MCF 10A (cell line): ENCODE measurements around the gene FOSL1. TPM values are rescaled to one million over a fixed set of nuclear protein-coding genes. Genes with fewer than 3 reads are reported as not detected.

ENCODE experiments used
- BruUV-seq: library from RNA; stranded (reverse); fragments of 400-500 nt; replicated peaks from 2 replicates; lab custom pipeline; 2021; lab: Mats Ljungman, UMichigan
- CTCF ChIA-PET: fragments of 300-600 bp; sonication (Branson Sonifier 250); formaldehyde crosslinking; extraction: SDS; loops from one replicate; lab custom pipeline; 2021; ENCODE audit warnings: antibody characterized with exemption, inconsistent platforms; lab: Yijun Ruan, JAX
- POLR2A ChIA-PET: fragments of 300-600, 350-650 bp; sonication (Branson Sonifier 250); formaldehyde crosslinking; extraction: SDS; loops from one replicate; lab custom pipeline; 2020; ENCODE audit warnings: antibody characterized with exemption, inconsistent platforms; lab: Yijun Ruan, JAX
- DNase-seq: peaks from one replicate; pipeline ENCODE4 v3.0.0-alpha.2; 2018; ENCODE audit not compliant: unreplicated experiment
- H3K27ac Mint-ChIP-seq: one replicate; pipeline ENCODE4 v1.8.0; 2022; ENCODE audit warnings: mild to moderate bottlenecking, low read depth, mixed read lengths; ENCODE audit not compliant: unreplicated experiment
- H3K27me3 Mint-ChIP-seq: one replicate; pipeline ENCODE4 v1.8.0; 2022; ENCODE audit warnings: mixed read lengths; ENCODE audit not compliant: insufficient read depth, unreplicated experiment
- H3K36me3 Mint-ChIP-seq: one replicate; pipeline ENCODE4 v1.8.0; 2022; ENCODE audit warnings: mild to moderate bottlenecking, moderate library complexity, mixed read lengths; ENCODE audit not compliant: insufficient read depth, unreplicated experiment
- H3K4me1 Mint-ChIP-seq: one replicate; pipeline ENCODE4 v1.8.0; 2022; ENCODE audit warnings: mixed read lengths; ENCODE audit not compliant: insufficient read depth, unreplicated experiment
- H3K4me3 Mint-ChIP-seq: one replicate; pipeline ENCODE4 v1.8.0; 2022; ENCODE audit warnings: mild to moderate bottlenecking, moderate library complexity, mixed read lengths; ENCODE audit not compliant: unreplicated experiment
- H3K9me3 Mint-ChIP-seq: one replicate; pipeline ENCODE4 v1.8.0; 2022; ENCODE audit warnings: mixed read lengths; ENCODE audit not compliant: unreplicated experiment
- intact Hi-C: fragments of 100-400 bp; cut with micrococcal nuclease; formaldehyde crosslinking; loops from 2 replicates; pipeline ENCODE4 v1.14.1; 2022
- total RNA-seq: library from RNA; stranded (reverse); gene quantifications from 2 replicates; pipeline ENCODE4 v1.2.3, GENCODE V29; 2022
- TF ChIP-seq, protein P1 (sequence below): fragments of 200-600 bp; IDR thresholded peaks from one replicate; pipeline ENCODE4 v1.8.0; 2022; ENCODE audit warnings: antibody characterized with exemption, mild to moderate bottlenecking; ENCODE audit not compliant: unreplicated experiment

Gene FOSL1
- total RNA-seq, 1 experiment from 2014 or later, result 124 TPM

DNA sequence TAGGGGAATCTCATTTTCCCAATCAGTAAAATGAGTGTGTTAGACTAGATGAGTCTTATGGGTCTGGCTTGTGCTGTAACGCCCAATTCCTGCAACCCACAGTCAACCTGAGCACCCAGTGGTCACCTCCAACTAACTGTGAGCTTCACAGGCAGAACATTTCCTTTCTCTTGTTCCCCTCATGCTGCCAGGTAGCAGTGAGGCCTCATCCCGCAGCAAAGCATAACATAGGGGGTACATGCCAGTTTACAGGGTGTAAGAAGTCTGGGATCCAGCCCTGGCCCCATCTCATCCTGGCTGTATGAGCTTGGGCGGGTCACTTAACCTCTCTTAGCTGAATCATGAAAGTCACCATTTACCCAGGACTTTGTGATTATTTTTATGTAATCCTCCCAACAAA is 31.3 kb downstream of the FOSL1 start:
- ChIA-PET POLR2A (interaction anchor here (1.0 to 4.6 kb wide), 5 partner anchors 9 to 285 kb away, joined by 3 to 57 read pairs (median 4); partner anchors contain the start of genes CCDC85B, CFL1, FIBP and MUS81), CTCF (interaction anchor here (0.7 to 4.5 kb wide), 5 partner anchors 9 to 506 kb away, joined by 3 to 41 read pairs (median 3); partner anchors contain the start of gene MUS81)
- Mint-ChIP-seq H3K4me3 (no peak overlapping the region), H3K27me3 (no peaks in the 10 kb centered on the region), H3K36me3 (peaks cover 22% of the 10 kb centered on the region), H3K4me1 (peaks cover 7% of the 10 kb centered on the region), H3K27ac (no peak overlapping the region), H3K9me3 (no peaks in the 10 kb centered on the region)
- no TSS peak for BruUV-seq
- DNase-seq, result no peak
- intact Hi-C loops, result no loop called here
- TF ChIP-seq, protein P1, sequence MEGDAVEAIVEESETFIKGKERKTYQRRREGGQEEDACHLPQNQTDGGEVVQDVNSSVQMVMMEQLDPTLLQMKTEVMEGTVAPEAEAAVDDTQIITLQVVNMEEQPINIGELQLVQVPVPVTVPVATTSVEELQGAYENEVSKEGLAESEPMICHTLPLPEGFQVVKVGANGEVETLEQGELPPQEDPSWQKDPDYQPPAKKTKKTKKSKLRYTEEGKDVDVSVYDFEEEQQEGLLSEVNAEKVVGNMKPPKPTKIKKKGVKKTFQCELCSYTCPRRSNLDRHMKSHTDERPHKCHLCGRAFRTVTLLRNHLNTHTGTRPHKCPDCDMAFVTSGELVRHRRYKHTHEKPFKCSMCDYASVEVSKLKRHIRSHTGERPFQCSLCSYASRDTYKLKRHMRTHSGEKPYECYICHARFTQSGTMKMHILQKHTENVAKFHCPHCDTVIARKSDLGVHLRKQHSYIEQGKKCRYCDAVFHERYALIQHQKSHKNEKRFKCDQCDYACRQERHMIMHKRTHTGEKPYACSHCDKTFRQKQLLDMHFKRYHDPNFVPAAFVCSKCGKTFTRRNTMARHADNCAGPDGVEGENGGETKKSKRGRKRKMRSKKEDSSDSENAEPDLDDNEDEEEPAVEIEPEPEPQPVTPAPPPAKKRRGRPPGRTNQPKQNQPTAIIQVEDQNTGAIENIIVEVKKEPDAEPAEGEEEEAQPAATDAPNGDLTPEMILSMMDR, result no peak

DNA sequence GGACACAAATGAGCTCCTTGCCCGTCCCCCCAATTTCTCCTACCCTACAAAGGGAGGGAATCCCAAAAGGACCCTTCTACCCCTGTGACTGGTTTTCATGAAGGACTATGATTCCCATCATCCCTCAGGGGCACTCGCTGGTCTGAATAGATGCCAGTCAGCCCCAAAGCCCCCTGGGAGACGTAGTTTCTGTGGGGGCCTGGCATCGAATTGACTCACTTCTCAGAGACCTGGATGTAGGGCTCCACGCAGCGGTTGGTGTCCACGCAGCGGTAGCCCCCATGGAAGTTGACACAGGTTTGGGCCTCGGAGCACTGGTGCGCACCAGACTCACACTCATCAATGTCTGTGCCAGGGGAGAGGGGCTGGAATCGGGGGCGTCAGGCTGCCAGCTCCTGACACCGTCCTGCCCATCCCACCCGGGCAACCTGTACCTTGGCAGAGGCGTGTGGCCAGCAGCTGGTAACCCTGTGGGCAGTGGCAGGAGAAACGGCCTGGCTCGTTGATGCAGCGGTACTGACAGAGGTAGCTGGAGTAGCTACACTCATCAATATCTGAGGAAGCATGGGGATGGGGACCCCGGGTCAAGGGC is 32.0 kb downstream of the FOSL1 start:
- Mint-ChIP-seq H3K4me1 (peaks cover 4% of the 10 kb centered on the region), H3K27me3 (no peaks in the 10 kb centered on the region), H3K27ac (no peak overlapping the region)

DNA sequence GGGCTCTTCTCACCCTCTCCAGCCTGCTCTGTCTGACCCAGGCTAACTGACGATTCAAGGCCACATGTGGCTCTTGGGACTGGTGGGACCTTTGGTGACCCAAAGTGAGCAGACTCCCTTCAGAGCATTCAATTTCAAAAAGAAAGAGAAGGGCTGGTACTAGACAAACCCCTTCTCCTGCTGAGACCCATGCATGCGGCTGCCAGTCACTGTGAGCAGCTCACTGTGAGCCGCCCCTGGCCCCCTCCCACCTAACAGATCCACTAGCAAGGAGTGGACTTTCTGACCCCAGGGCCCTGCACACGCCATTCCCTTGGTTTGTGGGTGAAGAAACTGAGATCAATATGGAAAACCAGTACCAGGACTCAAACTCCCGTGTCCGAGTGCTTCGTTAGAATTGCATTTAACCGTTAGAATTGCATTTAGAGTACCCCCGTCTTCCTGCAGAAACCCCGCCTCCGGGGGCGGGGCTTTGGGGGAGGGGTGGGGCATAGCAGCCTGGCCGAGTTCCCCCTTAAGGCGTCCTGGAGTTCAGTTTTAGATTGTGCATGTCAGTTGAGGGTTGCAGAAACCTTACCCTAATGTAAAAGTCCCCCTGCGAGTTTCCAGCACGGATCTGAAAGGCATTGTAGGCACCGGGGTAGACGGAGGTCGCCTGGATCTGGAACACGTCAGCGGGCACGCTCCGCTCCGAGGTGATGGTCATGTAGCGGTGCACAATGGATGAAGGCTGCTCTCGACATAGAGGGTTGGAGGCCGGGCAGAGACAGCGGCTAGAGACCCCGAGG is 32.7 kb downstream of the FOSL1 start:
- Mint-ChIP-seq H3K9me3 (no peaks in the 10 kb centered on the region), H3K36me3 (peaks cover 29% of the 10 kb centered on the region), H3K4me3 (no peak overlapping the region), H3K27ac (no peak overlapping the region), H3K27me3 (no peaks in the 10 kb centered on the region), H3K4me1 (peaks cover 6% of the 10 kb centered on the region)
- TF ChIP-seq, protein P1, result no peak
- BruUV-seq, result no TSS peak
- CTCF ChIA-PET, result interaction anchor here (0.8 to 1.3 kb wide), 2 partner anchors 17 to 20 kb away, joined by 3 to 4 read pairs; partner anchors contain the start of gene FIBP
- no peak for DNase-seq
- POLR2A ChIA-PET, result interaction anchor here (0.8 kb wide), 1 partner anchor 9 kb away, joined by 4 read pairs; the partner anchor contains the start of gene CFL1
- intact Hi-C loops, result no loop called here

More for the DNA sequence above, 32.0 kb downstream of the FOSL1 start:
- POLR2A ChIA-PET, result interaction anchor here (1.0 to 4.6 kb wide), 4 partner anchors 9 to 52 kb away, joined by 3 to 57 read pairs (median 15); partner anchors contain the start of genes CCDC85B, CFL1, FIBP and MUS81
- Mint-ChIP-seq H3K36me3 (peaks cover 29% of the 10 kb centered on the region), H3K9me3 (no peaks in the 10 kb centered on the region), H3K4me3 (no peak overlapping the region)
- no TSS peak for BruUV-seq
- no peak for DNase-seq
- CTCF ChIA-PET, result interaction anchor here (1.2 to 4.5 kb wide), 3 partner anchors 8 to 18 kb away, joined by 3 to 41 read pairs (median 6); partner anchors contain the start of gene MUS81
- intact Hi-C loops, result no loop called here
- TF ChIP-seq, protein P1, result no peak
